GM21529 (cell line): ENCODE measurements around the gene DDX3X.
"Not testable (repeated sequence)": the region's sequence is repeated elsewhere in the genome, so short reads cannot be mapped to it uniquely, and the experiment has no call there.

ENCODE experiments used
- ATAC-seq: cut with Tn5 transposase; IDR thresholded peaks from one replicate; pipeline ENCODE4 v1.9.1; 2021; ENCODE audit not compliant: unreplicated experiment

Gene DDX3X

DNA sequence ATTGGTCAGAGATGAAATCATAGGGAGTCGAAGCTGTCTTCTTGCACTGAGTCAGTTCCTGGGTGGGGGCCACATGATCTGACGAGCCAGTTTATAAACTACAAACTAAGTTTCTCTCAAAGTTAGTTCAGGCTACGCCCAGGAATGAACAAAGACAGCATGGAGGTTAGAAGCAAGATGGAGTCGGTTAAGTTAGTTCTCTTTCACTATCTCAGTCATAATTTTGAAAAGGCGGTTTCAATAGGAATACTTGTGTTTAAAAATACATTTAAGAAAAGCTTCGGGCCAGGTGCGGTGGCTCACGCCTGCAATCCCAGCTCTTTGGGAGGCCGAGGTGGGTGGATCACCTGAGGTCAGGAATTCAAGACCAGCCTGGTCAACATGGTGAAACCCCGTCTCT lies 77.3 kb downstream of the DDX3X start:
- not testable (repeated sequence) for ATAC-seq

DNA sequence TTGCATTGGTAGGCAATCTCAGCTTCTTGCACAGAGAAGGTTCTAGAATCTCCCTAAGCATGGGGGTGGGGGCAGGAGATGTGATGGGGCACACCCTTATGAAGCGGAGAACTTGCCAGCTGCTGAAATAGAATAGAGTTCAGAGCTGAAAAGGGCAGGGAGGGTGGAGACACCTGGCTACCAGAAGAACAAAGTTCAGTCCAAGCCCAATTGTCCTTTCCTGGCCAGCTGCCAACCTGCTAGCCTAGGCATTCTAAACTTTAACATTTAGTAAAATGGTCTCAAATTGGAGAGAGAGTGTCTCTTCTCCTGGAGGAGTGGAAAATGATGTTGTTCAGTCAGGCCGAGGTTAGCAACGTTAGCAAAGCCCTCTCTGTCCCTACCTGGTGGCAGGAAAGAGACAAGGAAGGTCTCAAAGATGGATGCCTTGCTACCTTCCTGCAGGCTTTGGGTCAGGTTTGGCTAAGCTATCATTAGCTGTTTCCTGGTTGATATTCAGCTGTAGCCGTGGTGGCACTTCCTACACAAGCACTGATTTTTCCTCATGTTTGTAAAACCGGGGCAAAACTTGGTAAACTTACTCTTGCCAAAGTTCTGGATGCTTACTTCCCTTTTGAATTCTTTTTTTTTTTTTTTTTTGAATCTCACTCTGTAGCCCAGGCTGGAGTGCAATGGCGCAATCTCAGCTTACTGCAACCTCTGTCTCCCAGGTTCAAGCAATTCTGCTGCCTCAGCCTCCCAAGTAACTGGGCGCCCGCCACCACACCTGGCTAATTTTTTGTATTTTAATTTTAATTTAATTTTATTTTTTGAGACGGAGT lies 78.5 kb downstream of the DDX3X start:
- ATAC-seq: no peak
